SKM-1 (cell line): ENCODE data around the gene GLYATL1B.
"Not testable (repeated sequence)": the region's sequence is repeated elsewhere in the genome, so short reads cannot be mapped to it uniquely, and the experiment has no call there.

ENCODE experiments used
- DNase-seq: peaks from one replicate; lab custom pipeline; 2025; ENCODE audit not compliant: unreplicated experiment; lab: John Stamatoyannopoulos, UW

Gene GLYATL1B

DNA sequence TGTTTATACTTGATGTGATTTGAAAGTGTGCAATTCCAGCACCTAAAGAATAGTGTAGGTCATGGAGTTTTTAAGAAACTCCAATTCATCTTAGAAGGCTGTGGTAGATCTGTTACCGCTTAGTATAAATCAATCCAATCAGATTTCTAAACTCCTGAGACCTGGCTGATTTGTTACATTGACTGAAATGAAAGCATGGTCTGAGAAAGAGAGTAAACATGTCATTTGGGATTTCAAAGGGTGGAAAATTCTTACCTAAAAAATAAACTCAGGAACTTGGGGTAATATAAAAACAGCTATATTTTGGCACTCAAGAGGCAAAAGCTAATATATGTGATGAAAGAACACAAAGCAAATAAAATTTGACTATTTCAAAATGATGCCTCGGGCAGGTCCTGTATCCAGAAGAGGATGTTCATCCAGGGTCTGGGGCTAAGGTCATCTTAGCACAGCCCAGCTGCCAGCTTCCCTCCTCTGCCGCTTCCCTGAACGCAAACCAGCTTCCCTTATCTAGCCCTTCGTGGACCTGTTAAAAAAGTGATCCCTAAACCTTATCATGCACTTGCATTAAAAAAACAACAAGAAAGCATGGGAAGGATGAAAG lies 10.0 kb downstream of the GLYATL1B start:
- DNase-seq = not testable (repeated sequence)

DNA sequence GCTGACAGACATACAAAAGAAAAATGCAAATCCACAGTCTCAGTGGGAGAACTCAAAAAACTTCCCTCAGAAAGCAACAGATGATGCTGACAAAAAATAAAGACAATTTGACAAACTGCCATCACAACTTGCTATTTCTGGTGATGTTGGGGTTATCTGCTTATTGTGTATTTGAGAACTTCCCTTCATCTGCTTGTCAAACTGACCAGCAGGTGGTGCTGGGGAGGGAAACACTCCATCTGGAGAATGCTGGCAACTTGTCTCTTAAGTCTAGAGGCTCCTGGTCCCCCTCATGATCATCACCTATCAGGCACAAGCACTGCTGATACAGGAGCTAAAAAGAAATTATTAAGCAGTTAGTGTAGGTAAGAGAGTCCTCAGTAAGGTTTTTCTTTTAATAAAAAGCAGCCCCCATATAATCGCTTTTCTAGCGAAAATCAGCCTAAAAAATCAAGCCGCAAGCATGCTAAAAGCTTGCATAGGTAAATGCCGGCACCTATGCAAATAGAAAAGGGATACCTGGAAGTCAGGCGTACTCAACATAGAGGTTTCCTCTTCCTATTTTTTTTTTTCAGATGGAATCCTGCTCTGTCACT lies 11.1 kb downstream of the GLYATL1B start:
- peak; percentile 11 for DNase-seq

DNA sequence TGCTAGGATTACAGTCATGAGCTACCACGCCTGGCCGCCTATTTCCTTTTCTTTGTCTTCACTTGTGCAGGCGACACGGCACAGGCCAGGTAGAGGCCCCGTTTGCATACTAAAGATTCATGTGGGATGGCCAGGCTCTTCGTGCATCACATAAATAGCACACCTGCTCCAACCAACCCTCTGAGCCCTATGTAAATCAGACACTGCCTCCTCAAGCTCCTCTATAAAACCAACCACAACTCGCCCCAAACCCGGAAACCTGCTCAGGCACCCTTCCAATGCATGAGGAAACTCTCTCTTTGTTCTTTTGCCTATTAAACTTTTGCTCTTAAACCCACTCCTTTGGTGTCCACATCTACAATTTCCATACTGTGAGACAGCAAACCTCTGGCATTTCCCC lies 11.8 kb downstream of the GLYATL1B start:
- not testable (repeated sequence) for DNase-seq

DNA sequence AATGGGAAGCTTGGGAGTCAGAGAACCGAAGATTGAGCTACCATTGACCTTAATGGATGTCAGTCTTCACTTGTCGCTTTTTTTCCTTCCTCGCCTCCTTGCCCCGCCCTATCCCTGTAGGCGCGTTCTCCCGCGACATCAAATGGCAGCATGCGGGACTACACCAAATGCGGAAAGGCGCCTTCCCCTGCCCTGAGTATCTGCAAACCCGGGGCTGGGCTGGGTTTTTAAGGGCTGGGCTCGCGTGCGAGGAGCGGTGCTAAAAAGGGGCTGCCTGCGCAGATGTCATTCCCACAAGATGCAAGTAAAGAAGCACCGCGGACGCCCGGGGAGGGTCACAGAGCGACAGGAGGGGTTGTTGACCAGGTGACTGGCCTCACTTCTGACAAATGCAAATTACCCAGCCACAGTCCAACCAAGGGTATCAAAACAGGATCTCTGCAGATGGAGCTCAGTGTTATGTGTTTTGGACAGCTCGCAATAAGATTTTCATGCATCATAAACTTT lies 16.2 kb downstream of the GLYATL1B start:
- DNase-seq = no peak

DNA sequence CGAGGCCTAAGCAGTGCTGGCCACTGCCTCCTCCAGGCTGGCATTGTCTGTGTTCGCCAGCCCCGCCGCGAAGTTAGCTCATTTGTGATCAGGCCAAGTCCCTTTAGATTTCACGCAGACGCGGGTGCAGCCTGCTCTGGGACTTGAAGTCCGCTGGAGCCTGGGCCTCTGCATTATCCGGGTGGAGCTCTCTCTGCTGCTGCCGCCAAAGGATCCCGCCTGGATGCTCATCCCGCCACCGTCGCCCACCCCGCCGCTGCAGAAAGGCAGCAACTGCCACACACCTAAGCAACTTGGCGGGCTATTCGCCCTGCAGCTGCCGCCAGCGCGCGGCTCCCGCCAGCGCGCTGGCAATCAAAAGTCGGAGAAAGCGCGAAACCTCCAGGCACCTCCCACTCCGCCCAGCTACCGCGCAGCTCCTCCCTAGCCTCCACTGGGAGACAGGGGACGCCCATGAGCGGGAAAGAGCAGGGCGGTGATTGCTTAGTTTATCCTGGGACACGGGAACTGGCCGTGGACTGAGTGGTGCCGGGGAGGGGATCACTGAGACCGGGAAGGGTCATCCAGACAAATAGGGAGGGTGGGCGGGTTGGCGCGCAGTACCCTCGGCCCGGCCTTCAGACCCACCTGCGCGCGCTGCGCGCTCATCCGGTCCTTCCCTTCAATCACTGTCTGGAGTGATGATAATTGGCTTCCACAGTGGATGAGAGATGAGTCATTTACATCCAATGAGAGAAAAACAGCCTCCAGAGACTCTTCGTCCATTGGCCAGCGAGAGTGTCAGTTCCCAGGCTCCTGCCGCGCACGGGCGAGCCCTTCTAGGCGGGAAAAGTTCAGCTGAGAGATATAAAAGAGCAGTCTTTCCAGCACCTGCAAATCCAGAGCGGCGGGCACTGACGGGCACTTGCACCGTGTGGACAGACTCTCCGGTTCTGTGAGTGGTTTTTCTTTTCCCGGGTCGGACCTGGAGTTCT lies 20.5 kb downstream of the GLYATL1B start, which contains the start of gene FAM111B:
Gene FAM111B (plus strand): TSS at position 875 of the 974 bp plus-strand sequence. CDS start 2,389 bp downstream, outside the sequence.
- no peak for DNase-seq

DNA sequence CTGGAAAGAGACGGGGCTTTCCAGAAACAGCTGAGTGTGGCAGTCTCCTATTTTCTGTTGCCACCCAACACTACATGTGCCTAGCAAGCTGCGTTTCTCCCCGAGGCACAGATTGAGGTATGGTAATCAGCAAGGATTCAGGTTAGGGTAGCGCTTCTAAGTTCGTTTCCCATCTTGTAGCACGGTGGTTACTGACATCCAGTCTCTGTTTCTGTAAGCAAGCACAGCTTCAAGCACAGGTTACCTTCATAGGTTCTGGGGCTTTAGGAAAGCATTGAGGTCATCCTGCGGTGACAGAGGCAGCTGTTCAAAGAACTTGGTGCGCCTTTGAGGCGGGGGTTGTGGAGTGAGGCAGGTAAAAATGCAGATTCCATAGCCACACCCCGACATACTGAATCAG lies 21.6 kb downstream of the GLYATL1B start:
- not testable (repeated sequence) for DNase-seq

DNA sequence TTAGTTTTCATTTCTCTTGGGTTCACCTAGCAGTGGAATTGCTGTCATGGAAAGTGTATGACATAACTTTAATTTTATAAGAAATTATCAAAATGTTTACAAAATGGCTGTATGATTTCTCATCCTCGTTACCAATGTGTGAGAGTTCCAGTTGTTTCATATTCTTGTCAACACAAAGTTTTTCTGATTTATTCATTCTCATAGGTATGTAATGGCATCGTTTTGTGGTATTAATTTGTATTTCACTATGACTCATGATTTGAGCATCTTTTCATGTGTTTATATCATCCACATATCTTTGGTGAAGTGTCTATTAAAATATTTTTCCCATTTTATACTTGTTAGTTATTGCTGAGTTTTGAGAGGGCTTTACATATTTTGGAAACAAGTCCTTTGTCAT lies 26.4 kb downstream of the GLYATL1B start:
- no peak for DNase-seq

DNA sequence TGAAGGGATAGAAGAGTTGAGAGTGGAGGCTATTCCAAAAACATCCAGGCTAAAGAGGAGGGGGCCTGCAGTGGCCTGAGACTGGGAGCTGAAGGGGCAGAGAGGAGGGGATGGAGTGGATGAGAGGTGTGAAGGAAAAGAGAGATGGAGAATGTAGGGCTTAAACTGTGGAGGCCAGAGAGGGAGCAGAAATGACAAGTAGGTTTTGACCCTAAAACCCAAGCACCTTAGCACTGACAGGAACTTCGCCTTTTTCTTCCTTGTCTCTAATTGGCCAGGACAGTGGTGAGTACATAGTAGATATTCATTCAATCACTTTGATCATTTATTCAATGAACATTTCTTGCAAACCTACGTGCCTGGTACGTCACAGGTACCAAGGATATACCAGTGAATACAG lies 28.2 kb downstream of the GLYATL1B start:
- no peak for DNase-seq

DNA sequence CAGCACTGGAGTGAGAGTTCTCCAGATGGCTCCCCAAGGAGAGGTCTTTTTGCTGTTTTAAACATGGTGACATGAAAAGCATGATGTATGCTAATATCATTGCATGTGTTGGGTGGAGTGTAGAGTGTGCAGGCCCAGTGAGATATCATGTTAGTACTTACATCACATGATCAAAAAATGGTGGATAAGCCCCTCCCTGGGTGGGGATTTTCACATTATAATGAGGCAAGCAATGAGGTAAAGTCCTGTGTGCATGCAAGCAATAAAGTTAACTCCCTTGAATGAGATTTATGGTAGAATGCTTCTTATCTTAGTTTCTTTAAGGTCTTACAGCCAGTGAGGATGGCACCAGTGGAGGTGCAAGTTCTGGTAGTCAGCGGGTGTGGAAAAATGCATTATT lies 29.4 kb downstream of the GLYATL1B start:
- DNase-seq = no peak

DNA sequence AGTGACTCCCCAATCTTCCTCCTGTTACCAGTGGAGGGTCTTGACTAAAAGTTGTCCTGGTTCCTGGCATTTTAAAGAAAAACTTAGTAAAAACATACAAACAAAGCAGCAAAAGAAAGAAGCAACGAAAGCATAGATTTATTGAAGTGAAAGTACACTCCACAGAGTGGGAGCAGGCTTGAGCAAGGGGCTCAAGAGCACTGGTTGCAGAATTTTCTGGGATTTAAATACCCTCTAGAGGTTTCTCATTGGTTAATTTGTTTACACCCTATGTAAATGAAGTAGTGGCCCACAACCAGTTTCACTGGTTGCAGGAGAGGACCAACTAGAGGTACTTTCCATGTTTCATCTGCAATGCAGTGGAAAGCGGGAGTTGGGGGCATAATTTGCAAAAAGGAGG lies 31.7 kb downstream of the GLYATL1B start:
- no peak for DNase-seq

DNA sequence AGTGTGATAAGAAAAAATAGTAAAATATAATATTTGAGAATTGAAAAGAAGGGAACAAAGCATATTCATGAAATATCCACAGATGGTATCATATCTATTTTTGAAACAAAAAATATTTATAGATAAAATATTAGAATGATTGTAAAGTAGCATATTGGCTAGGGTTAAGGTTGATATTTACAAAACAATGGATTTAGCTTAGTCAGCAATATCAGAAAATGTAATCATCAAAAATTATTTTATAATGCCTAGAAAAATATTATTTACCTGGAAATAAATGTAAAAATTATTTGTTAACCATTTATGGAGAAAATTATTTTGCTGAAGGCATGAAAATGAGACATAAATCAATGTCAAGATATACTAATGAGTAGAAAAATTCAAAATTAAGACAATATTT lies 33.7 kb downstream of the GLYATL1B start:
- DNase-seq = no peak

DNA sequence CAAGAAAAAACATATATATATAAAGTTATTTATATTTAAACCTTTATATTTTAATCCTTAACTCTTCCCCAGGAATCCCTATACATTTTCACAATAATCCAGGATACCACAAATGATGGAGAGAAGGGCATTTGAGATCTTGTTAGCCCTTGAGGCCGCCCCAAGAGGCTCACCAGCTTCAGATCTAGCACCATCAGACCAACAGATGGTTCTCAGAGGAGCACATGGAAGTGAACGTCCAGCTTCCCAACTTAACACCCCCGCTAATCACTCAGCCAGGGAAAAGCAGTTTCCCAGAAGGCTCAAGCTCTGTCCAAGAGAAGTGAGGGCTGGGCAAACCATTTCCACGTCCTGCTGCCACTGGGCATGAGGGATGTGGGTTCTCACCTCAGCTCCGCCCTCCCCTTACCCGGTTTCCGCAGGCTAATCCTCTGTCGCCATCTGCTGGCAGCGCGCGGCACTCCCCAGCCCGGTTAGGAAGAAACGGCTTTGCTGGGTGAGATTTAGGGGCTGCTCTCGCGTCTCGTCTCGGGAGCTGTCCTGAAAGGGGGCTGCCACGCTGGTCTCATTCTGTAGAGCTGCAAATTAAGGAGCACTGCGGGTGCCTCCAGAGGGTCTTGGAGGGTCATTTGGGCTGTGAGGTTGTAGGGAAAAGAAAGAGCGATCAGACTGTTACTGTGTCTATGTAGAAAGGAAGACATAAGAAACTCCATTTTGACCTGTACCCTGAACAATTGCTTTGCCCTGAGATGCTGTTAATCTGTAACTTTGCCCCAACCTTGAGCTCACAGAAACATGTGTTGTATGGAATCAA lies 49.7 kb downstream of the GLYATL1B start:
- peak; percentile 58 for DNase-seq

DNA sequence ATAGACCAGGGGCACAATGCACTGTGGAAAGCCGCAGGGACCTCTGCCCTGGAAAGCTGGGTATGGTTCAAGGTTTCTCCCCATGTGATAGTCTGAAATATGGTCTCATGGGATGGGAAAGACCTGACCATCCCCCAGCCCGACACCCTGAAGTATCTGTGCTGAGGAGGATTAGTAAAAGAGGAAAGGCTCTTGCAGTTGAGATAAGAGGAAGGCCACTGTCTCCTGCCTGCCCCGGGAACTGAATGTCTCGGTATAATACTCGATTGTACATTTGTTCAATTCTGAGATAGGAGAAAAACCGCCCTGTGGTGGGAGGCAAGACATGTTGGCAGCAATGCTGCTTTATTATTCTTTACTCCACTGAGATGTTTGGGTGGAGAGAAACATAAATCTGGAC lies 50.4 kb downstream of the GLYATL1B start:
- not testable (repeated sequence) for DNase-seq

DNA sequence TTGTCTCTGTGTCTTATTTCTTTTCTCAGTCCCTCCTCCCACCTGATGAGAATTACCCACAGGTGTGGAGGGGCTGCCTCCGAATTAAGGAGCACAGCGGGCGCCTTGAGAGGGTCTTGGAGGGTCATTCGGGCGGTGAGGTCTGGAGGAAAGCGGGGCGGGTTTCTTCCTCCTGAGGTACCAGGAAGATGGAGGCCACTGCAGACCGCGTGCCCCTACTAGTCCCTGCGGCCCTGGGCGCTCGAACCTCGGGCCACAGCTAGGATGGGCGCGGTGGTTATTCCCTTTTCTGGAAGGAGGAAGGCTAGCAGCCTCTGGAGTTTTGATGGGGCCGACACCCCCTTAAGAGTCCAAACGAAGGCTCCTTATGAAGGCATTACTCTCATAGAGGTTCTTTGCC lies 51.1 kb downstream of the GLYATL1B start:
- no peak for DNase-seq

DNA sequence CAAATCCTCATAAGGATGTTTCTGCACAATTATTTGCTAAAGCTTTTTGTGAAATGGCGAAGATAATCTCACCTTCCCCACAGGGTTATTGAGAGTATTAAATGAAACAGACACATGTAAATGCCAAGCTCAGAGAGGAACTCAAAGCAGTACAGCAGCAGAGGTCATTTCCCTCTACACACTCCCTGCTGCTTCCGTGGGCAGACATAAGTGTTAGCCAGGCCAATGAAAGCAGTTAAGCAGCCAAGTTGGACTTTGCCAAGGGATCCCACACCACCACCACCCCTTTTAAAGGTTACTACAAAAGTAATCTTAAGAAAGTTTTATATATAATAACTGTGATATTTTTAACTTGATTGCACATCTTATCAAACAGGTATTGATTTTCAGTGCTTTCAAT lies 52.5 kb downstream of the GLYATL1B start:
- DNase-seq = no peak

DNA sequence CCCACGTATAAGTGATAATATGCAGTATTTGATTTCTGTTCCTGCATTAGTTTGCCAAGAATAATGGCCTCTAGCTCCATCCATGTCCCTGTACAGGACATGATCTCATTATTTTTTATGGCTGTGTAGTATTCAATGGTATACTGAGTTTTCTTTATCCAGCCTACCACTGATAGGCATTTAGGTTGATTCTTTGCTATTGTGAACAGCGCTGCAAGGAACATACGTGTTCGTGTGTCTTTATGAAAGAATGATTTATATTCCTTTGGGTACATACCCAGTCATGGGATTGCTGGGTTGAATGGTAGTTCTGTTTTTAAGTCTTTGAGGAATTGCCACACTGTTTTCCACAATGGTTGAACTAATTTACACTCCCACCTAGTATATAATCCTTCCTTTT lies 55.1 kb downstream of the GLYATL1B start:
- no peak for DNase-seq

DNA sequence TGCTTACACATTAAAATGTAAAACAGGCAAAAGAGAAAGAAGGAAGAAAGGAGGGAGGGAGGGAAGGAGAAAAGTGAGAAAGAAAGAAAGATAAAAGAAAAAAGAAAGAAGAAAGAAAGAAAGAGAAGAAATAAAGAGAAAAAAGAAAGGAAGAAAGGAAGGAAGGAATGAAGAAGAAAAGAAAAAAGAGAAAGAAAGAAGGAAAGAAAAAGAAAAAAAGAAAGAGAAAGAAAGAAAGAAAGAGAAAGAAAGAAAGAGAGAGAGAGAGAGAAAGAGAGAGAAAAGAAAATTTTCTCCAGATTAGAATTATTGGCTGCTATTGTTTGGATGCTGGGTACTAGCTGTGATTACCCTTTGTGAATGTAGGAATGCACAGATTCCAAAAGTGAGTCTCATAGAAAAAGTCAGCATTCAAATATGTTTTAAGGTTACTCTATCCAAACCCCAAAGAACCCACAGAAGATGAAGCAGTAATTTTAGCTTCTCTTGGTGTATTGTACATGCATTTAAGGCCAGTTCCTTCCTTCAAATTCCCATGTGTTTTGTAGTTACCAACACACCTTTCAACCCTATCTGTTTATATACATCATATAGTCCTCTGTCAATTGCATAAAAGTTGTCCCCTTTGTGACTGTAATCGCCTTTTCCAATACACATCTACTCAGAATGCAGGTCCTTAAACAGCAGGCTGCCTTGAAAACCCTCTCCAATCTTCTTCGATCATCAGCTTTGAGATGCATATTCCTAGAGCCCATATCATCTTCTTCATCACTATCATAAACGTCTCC lies 55.8 kb downstream of the GLYATL1B start:
- no peak for DNase-seq

DNA sequence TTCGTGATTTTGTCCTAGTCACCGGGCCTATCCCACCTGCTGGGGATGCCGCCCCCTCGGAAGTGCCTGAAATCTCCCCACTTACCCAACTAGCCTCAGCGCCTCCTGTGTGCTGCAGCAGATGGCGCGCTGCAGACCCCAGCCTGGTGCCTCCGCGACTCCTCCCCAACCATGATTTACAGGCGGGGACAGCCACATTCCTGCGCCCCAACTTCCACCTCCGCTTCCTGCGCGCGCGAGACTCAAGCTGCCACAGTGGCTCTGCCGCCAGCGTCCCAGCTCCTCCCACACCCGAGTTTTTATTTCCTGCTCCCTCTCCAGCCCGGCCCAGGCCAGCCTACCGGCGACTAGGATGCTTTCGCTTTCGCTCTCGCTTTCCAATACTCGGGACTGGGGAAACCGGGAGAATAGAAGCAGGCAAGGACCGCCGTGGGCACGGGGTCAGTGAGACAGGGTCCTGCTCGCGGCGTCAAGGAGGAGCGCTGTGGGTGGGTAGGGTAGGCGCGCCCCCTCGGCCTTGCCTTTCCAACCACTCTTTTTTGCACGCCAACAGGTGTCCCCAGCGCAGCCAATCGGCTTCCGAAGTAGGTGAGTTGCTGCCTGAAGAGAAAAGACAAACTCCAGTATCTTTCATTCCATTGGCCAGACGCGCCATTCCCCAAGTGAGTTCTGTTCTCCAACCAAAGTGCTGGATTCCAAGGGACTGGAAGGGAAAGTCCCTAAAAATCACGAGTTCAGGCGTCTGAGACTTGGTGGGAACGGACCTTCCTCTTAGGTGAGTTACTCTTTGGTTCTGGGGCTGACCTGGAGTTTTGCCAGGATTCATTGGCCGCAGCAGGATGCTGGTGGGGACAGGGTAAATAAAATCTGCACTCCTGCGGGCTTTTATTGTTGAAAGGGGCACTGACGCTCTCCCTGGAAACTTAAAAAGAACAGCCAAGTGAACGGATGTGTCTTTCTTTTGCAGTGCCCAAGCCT lies 56.7 kb downstream of the GLYATL1B start, which contains the start of gene FAM111A:
Gene FAM111A (plus strand): TSS at position 327 of the 978 bp plus-strand sequence. CDS start 6,017 bp downstream, outside the sequence.
- peak; percentile 66 for DNase-seq

DNA sequence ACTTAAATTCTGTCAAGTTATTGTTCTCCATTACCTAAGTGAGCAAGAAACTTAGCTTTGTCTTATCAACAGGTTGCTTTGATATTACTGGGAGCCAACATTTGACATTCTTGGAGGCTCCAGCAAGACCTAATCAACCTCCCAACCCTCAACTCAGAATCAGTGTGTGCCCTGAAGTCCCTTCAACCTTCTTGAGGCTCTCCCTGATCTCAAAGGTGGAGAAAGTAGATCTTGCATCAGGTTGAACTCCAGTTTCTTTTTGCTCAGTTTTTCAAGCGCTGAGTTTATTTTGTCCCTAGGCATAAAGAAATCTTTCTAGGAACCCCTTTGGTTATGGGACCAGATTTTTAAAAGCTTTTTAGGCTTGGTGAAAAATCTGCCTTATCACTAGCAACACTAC lies 58.0 kb downstream of the GLYATL1B start:
- DNase-seq = no peak
